GM23338 (cell line): ENCODE results near the gene CPSF3. TPM values are rescaled to one million over a fixed set of nuclear protein-coding genes. Genes with fewer than 3 reads are reported as not detected.

Experiments used
- ATAC-seq: fragments of 200-7000 bp; cut with Tn5 transposase; 3 replicates; pipeline ENCODE4 v1.9.1; 2020
- DNase-seq: peaks from one replicate; pipeline ENCODE4 v3.0.0-alpha.2; 2015; ENCODE audit warnings: low spot score
- H2AFZ ChIP-seq: fragments of 200-600 bp; sonication (generic); 2 replicates; pipeline ENCODE4 v1.8.0; 2016; ENCODE audit warnings: antibody characterized with exemption, mild to moderate bottlenecking, moderate library complexity
- H3F3A ChIP-seq: fragments of 200-600 bp; sonication (generic); replicated peaks from 2 replicates; pipeline ENCODE4 v1.8.0; 2017; ENCODE audit warnings: antibody characterized with exemption, mixed run types, low read depth
- H3K27ac ChIP-seq: fragments of 200-600 bp; sonication (generic); 2 replicates; pipeline ENCODE4 v1.6.1; 2016; ENCODE audit warnings: low read depth
- H3K27me3 ChIP-seq: fragments of 200-600 bp; sonication (generic); 2 replicates; pipeline ENCODE4 v1.8.0; 2016; ENCODE audit warnings: mild to moderate bottlenecking, mixed run types, moderate library complexity; ENCODE audit not compliant: insufficient read depth
- H3K36me3 ChIP-seq: fragments of 200-600 bp; sonication (generic); 2 replicates; pipeline ENCODE4 v1.8.0; 2016; ENCODE audit warnings: mild to moderate bottlenecking; ENCODE audit not compliant: insufficient read depth
- H3K4me1 ChIP-seq: fragments of 200-600 bp; sonication (generic); 2 replicates; pipeline ENCODE4 v1.8.0; 2016; ENCODE audit warnings: mild to moderate bottlenecking, moderate library complexity; ENCODE audit not compliant: insufficient read depth
- H3K4me2 ChIP-seq: fragments of 200-600 bp; sonication (generic); 2 replicates; pipeline ENCODE4 v1.7.1; 2017; ENCODE audit warnings: mixed run types
- H3K4me3 ChIP-seq: fragments of 200-600 bp; sonication (generic); 2 replicates; pipeline ENCODE4 v1.6.1; 2016; ENCODE audit warnings: mixed run types
- H3K79me2 ChIP-seq: fragments of 200-600 bp; sonication (generic); replicated peaks from 2 replicates; pipeline ENCODE4 v1.8.0; 2017; ENCODE audit warnings: mild to moderate bottlenecking; ENCODE audit not compliant: insufficient read depth
- H3K9me2 ChIP-seq: fragments of 200-600 bp; sonication (generic); 2 replicates; pipeline ENCODE4 v1.8.0; 2017; ENCODE audit not compliant: insufficient read depth
- H4K20me1 ChIP-seq: fragments of 200-600 bp; sonication (generic); replicated peaks from 2 replicates; pipeline ENCODE4 v1.8.0; 2017; ENCODE audit warnings: mild to moderate bottlenecking; ENCODE audit not compliant: insufficient read depth
- H3K27ac Mint-ChIP-seq: 2 replicates; pipeline ENCODE4 v1.8.0; 2020; ENCODE audit warnings: inconsistent platforms, mild to moderate bottlenecking, moderate library complexity, mixed read lengths
- H3K27me3 Mint-ChIP-seq: 3 replicates; pipeline ENCODE4 v1.8.0; 2022; ENCODE audit warnings: low read depth, mild to moderate bottlenecking, moderate library complexity, mixed read lengths, inconsistent platforms; ENCODE audit not compliant: insufficient read depth, poor library complexity
- H3K36me3 Mint-ChIP-seq: 3 replicates; pipeline ENCODE4 v1.8.0; 2021; ENCODE audit warnings: low read depth, mild to moderate bottlenecking, inconsistent platforms, moderate library complexity, mixed read lengths
- H3K4me1 Mint-ChIP-seq: 3 replicates; pipeline ENCODE4 v1.8.0; 2020; ENCODE audit warnings: mild to moderate bottlenecking, inconsistent platforms, mixed read lengths
- H3K4me3 Mint-ChIP-seq: 3 replicates; pipeline ENCODE4 v1.8.0; 2021; ENCODE audit warnings: moderate library complexity, mild to moderate bottlenecking, inconsistent platforms, mixed read lengths
- H3K9me3 Mint-ChIP-seq: 3 replicates; pipeline ENCODE4 v1.8.0; 2020; ENCODE audit warnings: moderate library complexity, mild to moderate bottlenecking, inconsistent platforms, mixed read lengths
- EZH2 ChIP-seq: fragments of 200-600 bp; sonication (generic); IDR thresholded peaks from one replicate; pipeline ENCODE4 v1.8.0; 2017; ENCODE audit warnings: antibody characterized with exemption, mild to moderate bottlenecking, low read depth; ENCODE audit not compliant: unreplicated experiment
- EZH2phosphoT487 ChIP-seq: fragments of 200-600 bp; sonication (generic); IDR thresholded peaks from one replicate; pipeline ENCODE4 v1.8.1; 2018; ENCODE audit warnings: antibody characterized with exemption; ENCODE audit not compliant: unreplicated experiment
- JUNB ChIP-seq: IDR thresholded peaks from one replicate; pipeline ENCODE4 v1.6.1; 2016; ENCODE audit warnings: antibody characterized with exemption; ENCODE audit not compliant: unreplicated experiment
- NANOG ChIP-seq: IDR thresholded peaks from 2 replicates; pipeline ENCODE4 v1.6.1; 2016; ENCODE audit warnings: antibody characterized with exemption, borderline replicate concordance
- REST ChIP-seq: IDR thresholded peaks from one replicate; pipeline ENCODE4 v1.6.1; 2018; ENCODE audit warnings: antibody characterized with exemption; ENCODE audit not compliant: unreplicated experiment
- ZNF114 ChIP-seq: fragments of 250-450 bp; sonication (Bioruptor Pico); IDR thresholded peaks from 2 replicates; pipeline ENCODE4 v1.5.0; 2020; ENCODE audit warnings: mild to moderate bottlenecking, moderate library complexity
- polyA plus RNA-seq: library from polyadenylated mRNA; unstranded; fragments of >200 nt; fragmentation: Nextera tagmentation; extraction: Ambion mirVana; gene quantifications from 2 replicates; pipeline ENCODE4 v1.2.1, GENCODE V29; 2016
- total RNA-seq: library from RNA; depleted of rRNA; stranded (reverse); fragments of >200 nt; shearing (Covaris generic); gene quantifications from 2 replicates; pipeline ENCODE4 v1.2.3, GENCODE V29; 2014
- TF ChIP-seq, protein P1 (sequence below), 2 experiments: fragments of 200-600 bp in 1 of 2; sonication (generic) in 1 of 2; conservative IDR thresholded peaks; 2 replicates each; pipeline versions ENCODE4 v1.5.1 to v1.6.1; 2016 to 2017; ENCODE audit warnings: antibody characterized with exemption in 2 of 2, low read depth in 2 of 2, mild to moderate bottlenecking in 2 of 2, moderate library complexity in 1 of 2
- TF ChIP-seq, protein P2 (sequence below): fragments of 250-450 bp; sonication (Bioruptor Pico); IDR thresholded peaks from 2 replicates; pipeline ENCODE4 v1.5.0; 2020; ENCODE audit warnings: mild to moderate bottlenecking, moderate library complexity
- TF ChIP-seq, protein P3 (sequence below): IDR thresholded peaks from 2 replicates; pipeline ENCODE4 v1.6.1; 2016; ENCODE audit warnings: antibody characterized with exemption

CPSF3 gene
- total and polyA plus RNA-seq, 2 experiments from 2014 or later, result 77.1 to 105 TPM

- no peaks in the 10 kb centered on the region for H3K36me3 Mint-ChIP-seq
- H3K4me2 ChIP-seq, result no peak overlapping the region
- H3K4me1 ChIP-seq, result peaks cover 7% of the 10 kb centered on the region; the same call in 1 of the 2 replicates
- ATAC-seq, result no peak
- no peak overlapping the region for H3K27ac ChIP-seq
- peaks cover 9% of the 10 kb centered on the region for H3K4me1 Mint-ChIP-seq
- H3K79me2 ChIP-seq, result peaks cover 37% of the 10 kb centered on the region
- TF ChIP-seq JUNB (no peak), ZNF114 (CRISPR knock-in tag) (no peak), EZH2phosphoT487 (no peak), REST (no peak)
- peaks cover 14% of the 10 kb centered on the region; the same call in 1 of the 2 replicates for H4K20me1 ChIP-seq
- no peaks in the 10 kb centered on the region; the same call in 1 of the 2 replicates for H3K36me3 ChIP-seq
- H3K4me3 Mint-ChIP-seq, result no peak overlapping the region
- peaks cover 10% of the 10 kb centered on the region for H3K27me3 Mint-ChIP-seq
- H3K9me3 Mint-ChIP-seq, result no peaks in the 10 kb centered on the region
- DNase-seq, result no peak
- 0 out of 2 replicates have a peak, but pooled peaks cover 3% of the 10 kb centered on the region for H3F3A ChIP-seq
- no peak overlapping the region for H3K27ac Mint-ChIP-seq
- no peaks in the 10 kb centered on the region for H3K9me2 ChIP-seq
- no peak overlapping the region for H2AFZ ChIP-seq
- no peaks in the 10 kb centered on the region for H3K27me3 ChIP-seq
- no peak overlapping the region for H3K4me3 ChIP-seq
Measured at GRCh38 chr2:9417725-9418124, 5.7 kb upstream of the CPSF3 start.

GRCh38 chr2:9418746-9419145 lies 4.7 kb upstream of the CPSF3 start:
- H3K9me3 Mint-ChIP-seq, result no peaks in the 10 kb centered on the region
- Histone ChIP-seq H3K79me2 (peaks cover 39% of the 10 kb centered on the region), H3K36me3 (no peaks in the 10 kb centered on the region; the same call in 1 of the 2 replicates), H3F3A (0 out of 2 replicates have a peak, but pooled peaks cover 3% of the 10 kb centered on the region), H3K27ac (no peak overlapping the region), H3K4me1 (peaks cover 7% of the 10 kb centered on the region; the same call in 1 of the 2 replicates), H4K20me1 (peaks cover 14% of the 10 kb centered on the region; the same call in 1 of the 2 replicates), H3K9me2 (no peaks in the 10 kb centered on the region), H3K4me2 (no peak overlapping the region), H3K27me3 (no peaks in the 10 kb centered on the region), H3K4me3 (no peak overlapping the region), H2AFZ (no peak overlapping the region)
- peaks cover 12% of the 10 kb centered on the region for H3K27me3 Mint-ChIP-seq
- H3K4me1 Mint-ChIP-seq, result peaks cover 9% of the 10 kb centered on the region
- H3K4me3 Mint-ChIP-seq, result no peak overlapping the region
- ATAC-seq, result no peak
- no peak overlapping the region for H3K27ac Mint-ChIP-seq
- no peaks in the 10 kb centered on the region for H3K36me3 Mint-ChIP-seq
- no peak for DNase-seq
- TF ChIP-seq EZH2, result no peak
- TF ChIP-seq, protein P1, sequence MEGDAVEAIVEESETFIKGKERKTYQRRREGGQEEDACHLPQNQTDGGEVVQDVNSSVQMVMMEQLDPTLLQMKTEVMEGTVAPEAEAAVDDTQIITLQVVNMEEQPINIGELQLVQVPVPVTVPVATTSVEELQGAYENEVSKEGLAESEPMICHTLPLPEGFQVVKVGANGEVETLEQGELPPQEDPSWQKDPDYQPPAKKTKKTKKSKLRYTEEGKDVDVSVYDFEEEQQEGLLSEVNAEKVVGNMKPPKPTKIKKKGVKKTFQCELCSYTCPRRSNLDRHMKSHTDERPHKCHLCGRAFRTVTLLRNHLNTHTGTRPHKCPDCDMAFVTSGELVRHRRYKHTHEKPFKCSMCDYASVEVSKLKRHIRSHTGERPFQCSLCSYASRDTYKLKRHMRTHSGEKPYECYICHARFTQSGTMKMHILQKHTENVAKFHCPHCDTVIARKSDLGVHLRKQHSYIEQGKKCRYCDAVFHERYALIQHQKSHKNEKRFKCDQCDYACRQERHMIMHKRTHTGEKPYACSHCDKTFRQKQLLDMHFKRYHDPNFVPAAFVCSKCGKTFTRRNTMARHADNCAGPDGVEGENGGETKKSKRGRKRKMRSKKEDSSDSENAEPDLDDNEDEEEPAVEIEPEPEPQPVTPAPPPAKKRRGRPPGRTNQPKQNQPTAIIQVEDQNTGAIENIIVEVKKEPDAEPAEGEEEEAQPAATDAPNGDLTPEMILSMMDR (conservative IDR thresholded peaks at IDR 0.05; ENCODE audit: low read depth in 2 of 2), result no peak
- no peak for TF ChIP-seq NANOG
- TF ChIP-seq, protein P2, sequence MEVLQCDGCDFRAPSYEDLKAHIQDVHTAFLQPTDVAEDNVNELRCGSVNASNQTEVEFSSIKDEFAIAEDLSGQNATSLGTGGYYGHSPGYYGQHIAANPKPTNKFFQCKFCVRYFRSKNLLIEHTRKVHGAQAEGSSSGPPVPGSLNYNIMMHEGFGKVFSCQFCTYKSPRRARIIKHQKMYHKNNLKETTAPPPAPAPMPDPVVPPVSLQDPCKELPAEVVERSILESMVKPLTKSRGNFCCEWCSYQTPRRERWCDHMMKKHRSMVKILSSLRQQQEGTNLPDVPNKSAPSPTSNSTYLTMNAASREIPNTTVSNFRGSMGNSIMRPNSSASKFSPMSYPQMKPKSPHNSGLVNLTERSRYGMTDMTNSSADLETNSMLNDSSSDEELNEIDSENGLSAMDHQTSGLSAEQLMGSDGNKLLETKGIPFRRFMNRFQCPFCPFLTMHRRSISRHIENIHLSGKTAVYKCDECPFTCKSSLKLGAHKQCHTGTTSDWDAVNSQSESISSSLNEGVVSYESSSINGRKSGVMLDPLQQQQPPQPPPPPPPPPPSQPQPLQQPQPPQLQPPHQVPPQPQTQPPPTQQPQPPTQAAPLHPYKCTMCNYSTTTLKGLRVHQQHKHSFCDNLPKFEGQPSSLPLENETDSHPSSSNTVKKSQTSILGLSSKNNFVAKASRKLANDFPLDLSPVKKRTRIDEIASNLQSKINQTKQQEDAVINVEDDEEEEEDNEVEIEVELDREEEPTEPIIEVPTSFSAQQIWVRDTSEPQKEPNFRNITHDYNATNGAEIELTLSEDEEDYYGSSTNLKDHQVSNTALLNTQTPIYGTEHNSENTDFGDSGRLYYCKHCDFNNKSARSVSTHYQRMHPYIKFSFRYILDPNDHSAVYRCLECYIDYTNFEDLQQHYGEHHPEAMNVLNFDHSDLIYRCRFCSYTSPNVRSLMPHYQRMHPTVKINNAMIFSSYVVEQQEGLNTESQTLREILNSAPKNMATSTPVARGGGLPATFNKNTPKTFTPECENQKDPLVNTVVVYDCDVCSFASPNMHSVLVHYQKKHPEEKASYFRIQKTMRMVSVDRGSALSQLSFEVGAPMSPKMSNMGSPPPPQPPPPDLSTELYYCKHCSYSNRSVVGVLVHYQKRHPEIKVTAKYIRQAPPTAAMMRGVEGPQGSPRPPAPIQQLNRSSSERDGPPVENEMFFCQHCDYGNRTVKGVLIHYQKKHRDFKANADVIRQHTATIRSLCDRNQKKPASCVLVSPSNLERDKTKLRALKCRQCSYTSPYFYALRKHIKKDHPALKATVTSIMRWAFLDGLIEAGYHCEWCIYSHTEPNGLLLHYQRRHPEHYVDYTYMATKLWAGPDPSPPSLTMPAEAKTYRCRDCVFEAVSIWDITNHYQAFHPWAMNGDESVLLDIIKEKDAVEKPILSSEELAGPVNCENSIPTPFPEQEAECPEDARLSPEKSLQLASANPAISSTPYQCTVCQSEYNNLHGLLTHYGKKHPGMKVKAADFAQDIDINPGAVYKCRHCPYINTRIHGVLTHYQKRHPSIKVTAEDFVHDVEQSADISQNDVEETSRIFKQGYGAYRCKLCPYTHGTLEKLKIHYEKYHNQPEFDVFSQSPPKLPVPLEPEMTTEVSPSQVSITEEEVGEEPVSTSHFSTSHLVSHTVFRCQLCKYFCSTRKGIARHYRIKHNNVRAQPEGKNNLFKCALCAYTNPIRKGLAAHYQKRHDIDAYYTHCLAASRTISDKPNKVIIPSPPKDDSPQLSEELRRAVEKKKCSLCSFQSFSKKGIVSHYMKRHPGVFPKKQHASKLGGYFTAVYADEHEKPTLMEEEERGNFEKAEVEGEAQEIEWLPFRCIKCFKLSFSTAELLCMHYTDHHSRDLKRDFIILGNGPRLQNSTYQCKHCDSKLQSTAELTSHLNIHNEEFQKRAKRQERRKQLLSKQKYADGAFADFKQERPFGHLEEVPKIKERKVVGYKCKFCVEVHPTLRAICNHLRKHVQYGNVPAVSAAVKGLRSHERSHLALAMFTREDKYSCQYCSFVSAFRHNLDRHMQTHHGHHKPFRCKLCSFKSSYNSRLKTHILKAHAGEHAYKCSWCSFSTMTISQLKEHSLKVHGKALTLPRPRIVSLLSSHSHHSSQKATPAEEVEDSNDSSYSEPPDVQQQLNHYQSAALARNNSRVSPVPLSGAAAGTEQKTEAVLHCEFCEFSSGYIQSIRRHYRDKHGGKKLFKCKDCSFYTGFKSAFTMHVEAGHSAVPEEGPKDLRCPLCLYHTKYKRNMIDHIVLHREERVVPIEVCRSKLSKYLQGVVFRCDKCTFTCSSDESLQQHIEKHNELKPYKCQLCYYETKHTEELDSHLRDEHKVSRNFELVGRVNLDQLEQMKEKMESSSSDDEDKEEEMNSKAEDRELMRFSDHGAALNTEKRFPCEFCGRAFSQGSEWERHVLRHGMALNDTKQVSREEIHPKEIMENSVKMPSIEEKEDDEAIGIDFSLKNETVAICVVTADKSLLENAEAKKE, result no peak
- TF ChIP-seq, protein P3, sequence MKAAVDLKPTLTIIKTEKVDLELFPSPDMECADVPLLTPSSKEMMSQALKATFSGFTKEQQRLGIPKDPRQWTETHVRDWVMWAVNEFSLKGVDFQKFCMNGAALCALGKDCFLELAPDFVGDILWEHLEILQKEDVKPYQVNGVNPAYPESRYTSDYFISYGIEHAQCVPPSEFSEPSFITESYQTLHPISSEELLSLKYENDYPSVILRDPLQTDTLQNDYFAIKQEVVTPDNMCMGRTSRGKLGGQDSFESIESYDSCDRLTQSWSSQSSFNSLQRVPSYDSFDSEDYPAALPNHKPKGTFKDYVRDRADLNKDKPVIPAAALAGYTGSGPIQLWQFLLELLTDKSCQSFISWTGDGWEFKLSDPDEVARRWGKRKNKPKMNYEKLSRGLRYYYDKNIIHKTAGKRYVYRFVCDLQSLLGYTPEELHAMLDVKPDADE, result no peak
